A204.1 (cell line): ENCODE data around the gene PKNOX1.
"Not testable (repeated sequence)": the region's sequence is repeated elsewhere in the genome, so short reads cannot be mapped to it uniquely, and the experiment has no call there.

ENCODE experiments used
- FAIRE-seq: peaks from 2 replicates; lab custom pipeline; 2012; peaks lifted over from hg19 to GRCh38; lab: Jason Lieb, UNC

PKNOX1 gene

DNA sequence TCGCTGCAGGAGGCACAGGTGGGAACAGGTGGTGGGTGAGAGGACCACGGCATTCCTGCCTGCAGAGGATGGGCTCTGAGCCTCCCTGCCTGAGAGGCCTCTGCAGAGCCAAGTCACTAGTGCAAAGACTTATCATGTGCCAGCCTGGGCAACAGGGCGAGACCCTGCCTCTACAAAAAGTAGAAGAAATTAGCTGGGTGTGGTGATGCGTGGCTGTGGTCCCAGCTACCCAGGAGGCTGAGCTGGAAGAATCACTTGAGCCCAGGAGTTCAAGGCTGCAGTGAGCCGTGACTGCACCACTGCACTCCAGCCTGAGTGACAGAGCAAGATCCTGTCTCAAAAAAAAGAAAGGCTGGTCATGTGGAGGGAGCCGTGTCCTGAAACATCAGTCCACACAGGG, 46.4 kb downstream of the PKNOX1 start:
- FAIRE-seq: no peak

DNA sequence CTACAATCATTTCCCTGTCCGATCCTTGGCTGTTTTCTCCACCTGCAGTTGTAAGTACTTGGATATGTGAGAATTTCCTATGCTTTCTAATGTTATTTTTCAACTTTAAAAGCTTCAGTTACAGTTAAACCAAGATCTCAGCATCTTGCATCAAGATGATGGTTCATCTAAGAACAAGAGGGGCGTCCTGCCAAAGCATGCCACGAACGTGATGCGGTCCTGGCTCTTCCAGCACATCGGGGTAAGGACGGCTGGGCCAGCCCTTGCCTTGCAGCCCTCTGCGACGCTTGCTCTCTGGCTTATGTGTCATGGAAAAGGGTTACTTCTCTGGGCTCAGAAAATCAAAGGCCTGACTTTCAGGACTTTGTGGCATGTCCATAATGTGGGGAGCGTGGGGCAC, 46.8 kb downstream of the PKNOX1 start:
- no peak for FAIRE-seq

DNA sequence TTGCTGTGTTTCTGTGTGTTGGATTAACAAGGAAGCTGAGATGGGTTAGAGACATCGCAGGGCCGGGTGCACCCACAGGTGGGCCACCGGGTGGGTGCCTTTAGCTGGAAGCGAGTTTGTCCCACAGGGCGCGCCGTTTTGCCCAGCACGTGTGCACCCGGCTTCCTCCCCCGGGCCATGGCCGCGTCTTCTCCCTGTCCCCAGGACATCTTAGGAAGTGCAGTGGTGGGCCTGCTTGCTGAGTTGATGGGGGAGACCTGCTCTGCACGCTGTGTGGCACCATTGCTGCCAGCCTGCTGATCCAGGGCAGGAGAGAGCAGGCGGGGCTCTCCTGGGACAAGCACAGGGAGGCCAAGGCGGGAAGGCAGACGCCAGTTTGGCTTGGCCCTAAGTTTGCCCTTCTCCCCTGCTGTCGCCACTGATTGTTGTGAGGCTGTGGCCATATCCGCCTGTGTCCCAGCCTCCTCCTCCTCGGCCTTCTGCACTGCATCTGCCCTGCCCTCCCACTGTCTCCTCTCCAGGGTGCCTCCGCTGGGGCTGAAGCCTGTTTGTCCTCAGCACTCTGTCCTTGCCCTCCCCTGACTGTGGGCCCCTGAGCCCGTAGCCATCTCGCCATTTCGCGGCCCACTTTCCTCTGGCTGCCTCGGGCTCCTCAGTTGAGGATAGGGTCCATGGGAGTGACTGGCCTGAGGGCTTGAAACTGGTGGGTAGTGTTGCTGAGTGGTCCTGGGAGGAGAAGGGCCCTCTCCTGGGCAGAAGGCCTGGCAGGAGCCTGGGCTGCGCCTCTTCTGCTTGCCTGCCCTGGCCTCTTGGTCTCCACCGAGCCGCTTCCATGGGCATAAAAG, 47.6 kb downstream of the PKNOX1 start:
- no peak for FAIRE-seq

DNA sequence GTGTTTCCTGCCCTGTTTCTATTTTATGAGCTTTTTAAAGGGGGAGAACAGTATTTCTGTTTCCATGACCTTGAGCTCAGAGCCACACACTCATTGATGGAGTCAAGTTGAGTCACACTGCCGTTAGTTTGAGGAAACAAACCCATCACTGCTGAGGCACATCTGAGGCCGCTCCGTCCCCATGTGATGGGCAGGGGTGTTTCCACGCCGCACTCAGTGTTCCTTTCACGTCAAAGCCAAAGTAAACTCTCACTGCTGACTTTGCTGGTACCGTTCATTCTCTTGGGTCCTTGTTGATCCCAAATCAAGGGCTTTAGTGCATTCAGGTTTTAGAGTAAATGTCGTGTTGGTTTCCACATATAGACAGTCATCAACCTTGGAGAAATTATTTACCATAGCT, 48.8 kb downstream of the PKNOX1 start:
- FAIRE-seq: no peak

DNA sequence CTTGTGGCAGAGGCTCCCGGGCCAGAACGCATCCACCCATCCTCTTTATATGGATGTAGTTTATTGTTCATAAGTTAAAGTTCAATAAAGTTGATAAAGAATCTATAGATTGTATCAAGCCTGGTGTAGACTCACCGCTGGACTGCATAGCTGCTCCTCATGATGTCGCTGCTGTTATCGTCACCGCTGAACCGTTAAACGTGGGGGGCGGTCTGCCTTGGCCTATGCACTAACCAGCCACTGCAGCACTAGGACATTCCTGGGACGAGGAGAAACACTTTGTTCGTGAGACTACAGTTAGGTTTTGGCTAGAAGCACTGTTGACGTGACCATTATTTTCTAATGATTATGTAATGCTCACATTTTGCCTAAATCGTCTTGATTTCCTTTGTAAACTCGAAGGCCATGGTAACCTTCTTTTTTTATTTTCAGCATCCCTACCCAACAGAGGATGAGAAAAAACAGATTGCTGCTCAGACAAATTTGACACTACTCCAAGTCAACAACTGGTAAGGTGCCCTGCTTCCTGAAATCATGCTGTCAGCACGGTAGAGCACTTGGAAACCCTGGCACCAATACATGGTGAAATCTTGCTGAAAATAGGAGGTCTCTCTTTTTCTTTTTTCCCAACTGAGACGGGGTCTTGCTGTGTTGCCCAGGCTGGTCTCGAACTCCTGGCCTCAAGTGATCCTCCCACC, 50.2 kb downstream of the PKNOX1 start:
- FAIRE-seq: no peak

DNA sequence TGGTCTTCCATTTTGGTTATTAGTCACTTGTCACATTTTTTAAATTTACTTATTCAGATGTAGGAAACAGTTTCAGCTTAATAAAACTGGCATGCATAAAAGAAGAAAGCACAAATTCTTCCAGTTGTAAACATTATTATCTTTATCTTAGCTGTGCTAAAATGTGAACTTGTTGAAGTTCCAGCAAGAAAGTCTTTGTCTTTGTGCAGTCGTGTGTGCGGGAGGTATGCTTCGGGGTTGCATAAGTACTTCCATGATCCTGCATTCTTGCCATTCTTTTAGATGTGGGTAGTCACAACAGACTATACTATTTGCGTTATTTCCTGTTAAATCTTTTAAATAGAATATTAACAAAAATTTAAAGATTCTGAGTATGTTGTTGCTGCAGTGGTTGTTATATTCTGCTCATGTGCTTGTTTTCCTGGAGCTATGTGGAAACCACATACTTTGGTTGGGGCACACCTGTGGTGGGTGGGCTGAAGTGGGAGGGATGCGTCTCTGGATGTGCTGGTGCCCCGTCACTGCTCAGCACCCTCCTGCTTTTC, 51.3 kb downstream of the PKNOX1 start:
- FAIRE-seq: no peak

DNA sequence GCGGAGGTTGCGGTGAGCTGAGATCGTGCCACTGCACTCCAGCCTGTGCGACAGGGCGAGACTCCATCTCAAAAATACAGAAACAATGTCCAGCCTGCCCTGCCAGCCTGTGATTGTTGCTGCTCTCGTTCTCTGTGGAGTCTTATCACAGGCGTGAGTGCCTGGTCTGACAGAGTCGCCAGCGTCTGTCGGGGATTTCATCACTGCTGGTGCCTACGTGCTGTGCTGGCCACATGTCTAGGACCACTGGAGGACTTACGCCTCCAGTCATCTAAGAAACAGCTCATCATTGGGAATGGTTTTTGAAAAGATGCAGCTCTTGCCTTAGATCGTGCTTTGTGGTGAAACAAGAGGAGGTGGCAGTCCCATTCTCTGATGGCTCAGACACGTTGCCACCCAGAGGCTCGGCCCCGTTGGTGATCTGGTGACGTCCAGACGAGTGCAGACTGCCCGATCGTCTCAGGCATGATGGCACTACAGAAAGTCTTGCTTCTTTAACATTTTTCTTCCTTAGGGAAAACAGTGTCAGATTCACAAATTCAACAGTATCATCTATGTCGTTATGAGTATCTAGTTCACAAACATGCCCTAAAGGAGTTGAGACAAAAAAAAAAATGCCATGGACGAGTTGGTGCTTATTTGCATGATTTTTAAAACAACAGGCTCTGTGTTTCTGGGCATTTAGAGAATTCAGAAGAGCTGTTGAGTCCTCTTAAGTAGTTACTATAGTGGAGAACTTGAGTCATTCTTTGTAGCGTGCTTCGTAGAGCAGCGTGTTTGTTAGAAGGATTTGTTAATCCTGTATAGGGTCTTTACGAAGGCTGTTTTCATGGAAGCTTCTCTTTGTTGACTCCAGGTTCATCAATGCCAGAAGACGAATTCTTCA, 53.7 kb downstream of the PKNOX1 start:
- FAIRE-seq: no peak

DNA sequence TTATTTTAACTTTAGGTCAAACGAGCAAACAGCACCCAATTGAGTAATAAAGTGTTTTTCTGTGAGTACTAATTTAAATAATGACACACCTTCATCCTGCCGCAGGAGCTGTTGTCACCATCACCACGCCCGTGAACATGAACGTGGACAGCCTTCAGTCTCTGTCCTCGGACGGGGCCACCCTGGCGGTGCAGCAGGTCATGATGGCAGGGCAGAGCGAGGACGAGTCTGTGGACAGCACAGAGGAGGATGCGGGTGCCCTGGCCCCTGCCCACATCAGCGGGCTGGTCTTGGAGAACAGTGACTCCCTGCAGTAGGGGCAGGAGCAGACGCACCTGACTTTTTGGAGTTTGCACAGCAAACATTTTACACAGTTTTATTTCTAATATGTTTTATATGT, 55.4 kb downstream of the PKNOX1 start:
- FAIRE-seq: no peak

DNA sequence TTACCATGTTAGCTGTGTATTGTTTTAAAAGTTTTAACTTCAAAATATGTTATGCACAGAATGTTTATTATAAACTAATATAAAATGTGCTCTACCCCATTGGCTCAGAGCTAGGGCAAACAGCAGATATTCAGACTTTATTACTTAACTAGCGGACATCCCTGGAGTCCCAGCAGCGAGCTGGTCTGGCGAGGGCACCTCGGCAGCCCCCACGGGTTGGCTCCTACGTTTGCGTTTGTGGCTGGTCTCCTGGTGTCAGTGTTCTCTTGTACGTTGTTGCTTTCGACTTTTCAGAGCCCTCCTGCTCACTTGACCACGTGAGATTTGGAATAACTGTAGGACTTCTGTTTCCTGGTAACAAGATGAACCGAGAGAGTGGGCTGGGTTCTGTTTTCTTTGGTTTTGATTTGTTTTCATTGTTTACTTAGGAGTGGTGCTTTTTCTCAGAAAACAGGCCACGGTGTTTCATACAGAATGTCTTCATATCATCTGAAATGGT, 56.8 kb downstream of the PKNOX1 start:
- no peak for FAIRE-seq

DNA sequence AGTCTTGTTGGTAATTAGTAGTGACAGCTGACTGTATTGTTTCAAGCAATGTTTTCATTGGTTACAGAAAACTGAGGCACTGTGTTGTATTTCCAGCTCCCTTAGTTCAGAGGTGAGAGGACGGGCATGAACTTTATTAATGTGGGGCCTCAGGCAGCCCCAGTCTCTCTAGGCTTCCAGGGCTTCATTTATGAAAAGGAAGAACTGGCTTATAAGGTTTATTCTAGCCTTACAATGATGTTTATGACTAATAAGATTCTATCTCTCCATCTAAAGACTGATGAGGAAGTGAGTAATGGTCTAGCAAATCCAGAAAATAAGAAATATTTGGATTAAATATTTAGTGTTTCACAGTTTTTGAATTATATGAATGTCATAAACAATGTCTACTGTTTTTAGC, 59.7 kb downstream of the PKNOX1 start:
- FAIRE-seq: no peak

DNA sequence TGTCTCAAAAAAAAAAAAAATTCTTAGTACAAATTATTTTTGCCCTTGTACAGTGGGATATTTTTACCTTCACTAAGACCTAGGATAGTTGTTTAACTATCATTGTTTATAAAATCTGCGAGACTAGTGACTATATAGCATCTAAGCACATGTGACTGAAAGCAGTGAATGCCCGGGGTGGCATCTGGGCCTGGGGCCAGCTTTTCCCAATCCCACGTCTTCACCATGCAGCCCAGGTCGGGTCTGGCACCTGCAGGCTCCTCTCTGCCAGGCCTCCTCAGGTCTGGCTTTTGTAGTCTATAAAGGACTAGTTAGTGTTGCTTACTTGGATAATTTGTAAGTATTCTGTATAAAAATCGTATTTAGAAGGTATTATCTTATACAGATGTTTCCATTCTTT, 60.5 kb downstream of the PKNOX1 start:
- FAIRE-seq: no peak

DNA sequence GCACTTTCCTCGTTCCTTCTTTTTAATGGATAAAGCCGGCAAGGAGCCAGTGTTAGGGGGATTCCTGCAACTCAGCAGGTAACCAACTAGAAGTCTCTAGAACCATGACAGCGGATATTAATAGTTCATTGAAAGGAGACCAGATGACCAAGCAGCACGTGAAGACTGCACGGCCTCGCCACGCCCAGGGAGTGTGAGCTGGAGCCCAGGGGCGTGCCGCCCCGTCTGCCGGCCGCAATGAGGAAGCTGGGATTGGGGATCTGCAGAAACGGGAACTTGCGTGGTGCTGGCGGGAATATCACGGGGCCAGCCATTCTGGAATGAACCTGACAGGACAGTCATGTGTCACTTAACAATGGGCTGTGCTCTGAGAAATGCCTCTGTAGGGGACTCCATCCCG, 62.5 kb downstream of the PKNOX1 start:
- FAIRE-seq: not testable (repeated sequence)

DNA sequence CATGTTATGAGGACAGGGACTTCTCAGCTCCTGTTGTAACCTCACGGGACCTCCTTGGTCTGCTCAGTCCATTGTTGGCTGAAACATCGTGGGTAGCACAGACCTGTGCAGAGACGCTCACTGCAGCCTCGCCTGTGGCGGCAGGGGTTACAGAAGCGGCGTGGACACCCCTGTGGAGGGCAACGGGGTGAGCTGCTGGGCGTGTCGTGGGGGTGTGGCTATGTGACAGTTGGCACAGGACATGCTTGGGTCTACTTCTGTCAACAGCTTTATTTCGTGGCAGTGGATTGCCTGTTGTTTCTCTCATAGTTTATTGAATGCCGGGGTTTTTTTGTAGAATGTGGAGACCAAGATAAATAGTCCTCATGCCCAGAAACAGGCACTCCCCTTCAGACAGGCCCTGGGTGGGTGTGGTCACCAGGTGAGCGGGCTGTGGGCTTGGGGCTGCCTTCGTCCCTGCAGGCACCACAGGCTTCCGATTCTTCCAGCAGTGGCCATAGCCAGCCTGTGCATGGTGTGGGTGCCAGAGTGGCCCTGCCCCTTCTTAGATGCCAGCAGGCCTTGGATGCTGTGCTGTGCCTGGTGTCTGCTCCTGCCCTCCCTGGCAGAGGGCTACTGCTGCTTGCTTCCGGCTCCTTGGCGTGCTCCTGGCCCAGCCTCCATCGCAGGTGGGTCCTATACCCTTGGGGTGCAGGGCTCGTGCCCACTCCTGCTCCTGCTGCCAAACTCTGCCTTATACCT, 63.7 kb downstream of the PKNOX1 start:
- not testable (repeated sequence) for FAIRE-seq

DNA sequence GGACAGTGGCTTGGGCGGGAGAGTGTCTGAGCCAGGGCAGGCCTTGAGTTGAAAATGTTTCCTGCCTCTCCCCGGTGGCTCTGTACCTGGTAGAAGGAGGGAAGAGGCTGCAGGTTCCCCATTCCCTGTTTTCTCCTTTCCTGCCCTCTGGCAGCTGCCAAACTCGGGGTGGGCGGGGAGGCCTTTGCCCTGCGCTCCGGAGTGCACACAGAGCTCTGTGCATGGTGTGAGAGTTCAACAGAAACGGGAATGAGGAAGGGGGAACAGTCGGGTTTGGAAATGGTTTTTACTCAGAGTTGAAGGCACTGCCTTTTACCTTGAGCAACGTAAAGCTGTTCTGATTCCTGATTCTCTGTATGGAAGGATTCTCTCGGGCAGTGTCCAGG, 64.3 kb downstream of the PKNOX1 start:
- FAIRE-seq: not testable (repeated sequence)

DNA sequence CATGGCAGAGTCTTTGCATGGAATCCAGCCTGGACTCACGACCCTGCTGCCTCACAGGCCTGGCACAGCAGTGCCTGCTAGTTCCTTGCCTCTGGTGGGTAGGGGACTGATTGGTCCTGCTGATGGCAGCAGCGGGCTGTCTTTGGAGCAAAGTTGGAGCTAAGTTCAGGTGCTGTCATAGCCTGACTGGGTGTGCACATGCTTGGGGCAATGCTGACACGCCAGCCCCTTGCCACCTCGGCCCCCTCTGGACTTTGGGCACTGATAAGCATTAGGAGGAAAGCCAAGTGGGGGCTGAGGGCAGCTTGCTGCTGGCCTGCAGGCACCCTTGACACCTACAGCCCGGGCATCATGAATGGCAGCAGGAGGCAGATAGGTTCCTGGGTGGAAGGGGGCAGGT, 67.8 kb downstream of the PKNOX1 start:
- FAIRE-seq: not testable (repeated sequence)

DNA sequence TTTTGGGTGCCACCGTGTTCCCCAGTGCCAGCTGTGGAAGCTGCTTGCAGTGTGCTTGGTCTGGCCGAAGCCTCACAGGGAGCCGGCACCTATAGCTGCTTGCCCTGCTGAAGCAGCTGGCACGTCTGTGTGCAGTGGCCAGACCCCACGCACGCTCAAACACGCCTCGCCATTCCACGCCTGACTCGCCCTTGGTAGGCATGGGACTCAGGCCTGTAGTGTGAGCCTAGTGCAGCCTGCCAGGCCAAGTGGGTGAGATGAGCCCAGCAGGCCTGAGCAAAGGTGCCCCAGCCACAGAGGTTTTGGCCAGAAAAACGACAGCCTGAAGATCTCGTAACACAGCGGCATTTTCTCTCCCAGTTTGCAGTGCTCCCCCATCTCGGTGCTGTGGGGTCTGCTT, 68.9 kb downstream of the PKNOX1 start:
- FAIRE-seq: not testable (repeated sequence)

DNA sequence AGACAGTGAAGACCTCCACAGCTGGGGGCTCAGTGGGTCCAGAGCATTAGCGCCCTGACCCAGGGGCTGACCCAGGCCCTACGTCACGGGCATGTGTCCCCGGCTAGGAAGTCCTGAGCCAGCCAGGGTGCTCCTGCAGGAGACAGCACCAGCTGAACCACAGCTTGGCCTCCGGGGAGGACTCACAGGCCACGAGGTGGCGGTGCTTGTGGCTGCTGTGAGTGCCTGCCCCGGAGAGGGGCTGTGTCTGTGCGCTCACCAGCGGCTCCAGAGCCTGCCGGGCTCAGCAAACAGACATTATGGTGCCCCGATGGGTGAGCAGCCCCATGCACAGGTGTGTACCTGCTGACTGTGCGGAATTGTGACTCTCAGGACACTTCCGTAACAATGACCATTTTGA, 70.2 kb downstream of the PKNOX1 start:
- not testable (repeated sequence) for FAIRE-seq

DNA sequence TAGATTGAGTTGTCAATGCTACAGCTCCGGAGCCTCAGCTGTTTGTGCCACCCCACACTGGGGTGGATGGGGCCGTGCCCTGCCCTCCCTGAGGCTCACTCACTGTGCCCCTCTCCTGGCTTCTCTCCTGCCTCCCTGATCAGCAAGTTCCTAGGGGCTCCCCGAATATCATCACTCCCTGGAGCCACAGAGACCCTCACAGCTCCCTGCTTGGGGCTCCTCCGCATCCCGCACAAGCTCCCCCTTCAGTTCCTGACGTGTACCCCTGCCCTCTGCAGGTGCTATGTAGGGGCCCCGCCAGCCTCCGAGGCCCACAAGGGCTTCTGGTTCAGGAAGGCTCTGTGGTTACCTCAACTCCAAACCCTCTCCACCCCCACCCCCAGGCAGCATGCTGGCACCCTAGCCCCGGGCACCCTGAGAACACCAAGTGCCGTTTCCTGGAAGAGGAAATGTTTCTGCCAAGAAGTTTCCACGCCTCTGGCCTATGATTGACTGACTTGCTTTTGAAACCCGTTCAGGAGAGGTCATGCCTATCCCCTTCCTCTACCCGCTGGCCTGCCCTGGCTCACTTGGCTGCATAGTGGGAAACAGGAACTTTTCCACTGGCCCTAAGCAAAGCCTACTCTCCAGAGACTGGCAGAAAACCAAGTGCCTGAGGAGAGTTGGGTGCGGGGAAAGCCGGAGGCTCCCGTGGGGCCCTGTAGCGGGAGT, 71.0 kb downstream of the PKNOX1 start:
- FAIRE-seq: not testable (repeated sequence)

DNA sequence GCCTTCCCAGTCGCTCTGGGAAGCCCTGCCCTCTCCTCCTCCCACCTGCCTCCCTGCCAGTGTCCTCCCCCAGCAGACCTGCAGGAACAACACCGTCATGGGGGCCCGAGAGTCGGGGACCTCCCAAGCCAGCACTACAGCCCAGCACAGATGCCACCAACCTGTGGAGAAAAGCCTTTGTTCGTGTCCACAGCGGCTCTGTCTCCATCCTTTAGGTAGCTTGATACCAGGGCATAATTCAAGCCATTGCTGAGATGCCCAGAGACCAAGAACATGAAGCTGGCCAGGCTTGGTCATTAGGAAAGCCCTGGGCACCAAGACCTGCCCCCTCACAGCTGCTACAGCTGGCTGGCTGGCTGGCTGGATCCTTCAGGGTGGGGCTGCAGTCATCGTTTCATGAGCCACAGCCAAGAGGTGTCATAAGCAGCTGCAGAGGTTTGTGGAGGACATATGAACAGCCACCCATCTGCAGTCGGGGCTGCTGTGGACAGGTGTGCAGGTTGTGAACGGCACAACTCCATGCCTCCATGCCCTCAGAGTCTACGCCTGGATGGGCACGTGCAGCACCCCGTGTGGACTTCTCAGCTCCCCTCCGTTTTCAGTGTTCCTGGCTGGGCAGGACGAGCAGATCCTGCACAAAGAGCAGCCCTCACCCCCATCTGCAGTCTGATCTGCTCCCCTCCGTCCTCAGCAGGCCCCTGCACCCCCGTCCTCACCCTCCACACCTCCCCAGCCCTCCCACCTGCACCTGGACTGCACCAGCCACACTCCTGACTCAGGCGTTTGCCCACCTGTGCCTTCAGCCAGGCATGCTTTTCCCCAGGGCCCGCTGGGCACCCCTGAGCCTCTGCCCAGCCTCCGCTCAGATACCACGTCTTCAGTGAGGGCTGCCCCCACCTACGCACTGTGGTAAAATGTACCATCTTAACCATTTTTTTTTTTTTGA, 71.8 kb downstream of the PKNOX1 start:
- FAIRE-seq: not testable (repeated sequence)

DNA sequence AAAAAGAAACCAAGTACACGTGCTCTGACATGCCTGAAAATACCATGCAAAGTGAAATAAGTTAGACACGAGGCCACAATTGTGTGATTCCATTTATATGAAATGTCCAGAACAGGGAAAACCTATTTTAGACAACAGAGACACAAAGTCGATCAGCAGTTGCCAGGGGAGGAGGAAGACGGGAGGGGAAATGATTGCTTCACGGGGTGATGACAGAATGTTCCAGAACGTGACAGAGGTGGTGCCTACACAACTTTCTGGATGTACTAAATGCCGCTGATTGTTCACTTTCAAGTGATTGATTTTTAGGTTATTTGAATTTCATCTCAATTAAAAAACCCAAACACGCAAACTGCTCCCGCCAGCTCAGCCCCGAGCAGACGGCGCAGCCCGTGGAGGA, 78.8 kb downstream of the PKNOX1 start:
- not testable (repeated sequence) for FAIRE-seq
